Common myeloid progenitor, CD34-positive (primary cell): ENCODE measurements around the gene MBD3.

Experiments used
- CTCF ChIA-PET: fragments of 350-600 bp; sonication (Branson Sonifier 250); formaldehyde crosslinking; loops from one replicate; lab custom pipeline; 2021; ENCODE audit warnings: antibody characterized with exemption; lab: Charles Lee
- POLR2A ChIA-PET: fragments of 350-600 bp; sonication (Branson Sonifier 250); formaldehyde crosslinking; loops from one replicate; lab custom pipeline; 2021; ENCODE audit warnings: antibody characterized with exemption; lab: Charles Lee
- DNase-seq, 3 donors: peaks; one replicate each; pipeline versions ENCODE4 v3.0.0 to v3.0.0-alpha.2; 2013
- H3K27ac ChIP-seq, 2 experiments: 1 replicate in 1 of 2; 2 replicates in 1 of 2; pipeline ENCODE4 v1.7.0; 2013; ENCODE audit warnings: inconsistent platforms in 2 of 2, low read length in 2 of 2, mild to moderate bottlenecking in 2 of 2, low read depth in 1 of 2, moderate library complexity in 1 of 2; ENCODE audit not compliant: severe bottlenecking in 2 of 2, insufficient read depth in 1 of 2, poor library complexity in 1 of 2
- H3K27me3 ChIP-seq, 5 experiments: replicated peaks in 2 of 5; 1 replicate in 3 of 5; 2 replicates in 2 of 5; pipeline versions ENCODE4 v1.6.1 to v1.7.0; 2013; ENCODE audit warnings: low read length in 4 of 5, mild to moderate bottlenecking in 2 of 5, moderate library complexity in 2 of 5, inconsistent platforms in 1 of 5; ENCODE audit not compliant: insufficient read depth in 5 of 5, control insufficient read depth in 4 of 5
- H3K36me3 ChIP-seq, 4 experiments: 1 replicate in 2 of 4; 2 replicates in 2 of 4; pipeline versions ENCODE4 v1.6.1 to v1.7.0; 2013; ENCODE audit warnings: low read length in 3 of 4, control low read depth in 1 of 4, mild to moderate bottlenecking in 1 of 4; ENCODE audit not compliant: control insufficient read depth in 4 of 4, insufficient read depth in 4 of 4
- H3K4me1 ChIP-seq, 4 experiments: 1 replicate in 3 of 4; 2 replicates in 1 of 4; pipeline versions ENCODE4 v1.6.1 to v1.7.1; 2013; ENCODE audit warnings: low read length in 3 of 4, mild to moderate bottlenecking in 3 of 4, control low read depth in 1 of 4, inconsistent platforms in 1 of 4, moderate library complexity in 1 of 4; ENCODE audit not compliant: control insufficient read depth in 4 of 4, insufficient read depth in 4 of 4; ENCODE audit errors: control extremely low read depth in 1 of 4
- H3K4me3 ChIP-seq, 7 experiments: 1 replicate in 4 of 7; 2 replicates in 3 of 7; pipeline versions ENCODE4 v1.5.1 to v1.7.0; 2013; ENCODE audit warnings: mild to moderate bottlenecking in 7 of 7, low read length in 6 of 7, moderate library complexity in 6 of 7, inconsistent platforms in 2 of 7, low read depth in 2 of 7, control low read depth in 1 of 7; ENCODE audit not compliant: insufficient read depth in 4 of 7, control insufficient read depth in 1 of 7; ENCODE audit errors: extremely low read depth in 1 of 7
- H3K9me3 ChIP-seq, 5 experiments: 1 replicate in 4 of 5; 2 replicates in 1 of 5; pipeline versions ENCODE4 v1.6.1 to v1.7.1; 2013; ENCODE audit warnings: low read length in 4 of 5, mild to moderate bottlenecking in 2 of 5, inconsistent platforms in 1 of 5, low read depth in 1 of 5, moderate library complexity in 1 of 5; ENCODE audit not compliant: control insufficient read depth in 4 of 5, insufficient read depth in 2 of 5; ENCODE audit errors: control extremely low read depth in 1 of 5
- WGBS: methylation state at CpG from one replicate; pipeline ENCODE4 v1.1.5; 2013; ENCODE audit not compliant: insufficient coverage; 5-methylcytosine and 5-hydroxymethylcytosine counted together

MBD3 gene

GRCh38 chr19:1556390-1557070 is 36.1 kb downstream of the MBD3 start:
- Histone ChIP-seq H3K4me1 (peaks cover 0 to 8% (median 6%) of the 10 kb centered on the region in 4 experiments), H3K9me3 (no peaks in the 10 kb centered on the region), H3K36me3 (no peaks in the 10 kb centered on the region), H3K27ac (no peak overlapping the region), H3K27me3 (no peaks in the 10 kb centered on the region), H3K4me3 (no peak overlapping the region)
- POLR2A ChIA-PET = no interaction called here
- CTCF ChIA-PET = no interaction called here
- WGBS = 98% methylated on average over 64 of the region's 66 CpGs
- no peak for DNase-seq

GRCh38 chr19:1555487-1556389 is 36.9 kb downstream of the MBD3 start:
- H3K27ac ChIP-seq = no peak overlapping the region
- H3K4me3 ChIP-seq = no peak overlapping the region
- no peaks in the 10 kb centered on the region for H3K36me3 ChIP-seq
- CTCF ChIA-PET = no interaction called here
- DNase-seq = no peak
- POLR2A ChIA-PET = no interaction called here
- no peaks in the 10 kb centered on the region for H3K9me3 ChIP-seq
- 96% methylated on average over 97 of the region's 121 CpGs for WGBS
- peaks cover 0 to 5% (median 3%) of the 10 kb centered on the region in 4 experiments for H3K4me1 ChIP-seq
- no peaks in the 10 kb centered on the region for H3K27me3 ChIP-seq

DNA sequence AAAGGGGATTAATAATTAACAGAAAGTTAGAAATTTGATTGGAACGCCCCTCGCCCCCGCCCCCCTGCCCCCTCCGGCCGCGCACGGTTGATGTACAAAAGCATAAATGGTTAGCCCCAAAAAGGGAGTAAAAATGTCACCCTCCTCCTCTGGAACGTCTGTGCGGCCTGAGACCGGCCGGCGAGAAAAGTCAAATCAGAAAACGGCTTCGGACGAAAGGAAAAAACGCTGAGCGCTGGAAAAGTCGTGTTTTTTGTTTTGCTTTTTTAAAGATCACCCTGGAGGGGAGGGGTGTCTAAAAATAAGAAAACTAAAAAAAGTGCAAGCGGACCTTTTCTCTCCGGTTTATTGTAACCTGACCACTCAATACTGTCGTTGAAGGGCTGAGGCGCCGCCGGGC is 37.7 kb downstream of the MBD3 start:
- CTCF ChIA-PET = no interaction called here
- no peak for DNase-seq

DNA sequence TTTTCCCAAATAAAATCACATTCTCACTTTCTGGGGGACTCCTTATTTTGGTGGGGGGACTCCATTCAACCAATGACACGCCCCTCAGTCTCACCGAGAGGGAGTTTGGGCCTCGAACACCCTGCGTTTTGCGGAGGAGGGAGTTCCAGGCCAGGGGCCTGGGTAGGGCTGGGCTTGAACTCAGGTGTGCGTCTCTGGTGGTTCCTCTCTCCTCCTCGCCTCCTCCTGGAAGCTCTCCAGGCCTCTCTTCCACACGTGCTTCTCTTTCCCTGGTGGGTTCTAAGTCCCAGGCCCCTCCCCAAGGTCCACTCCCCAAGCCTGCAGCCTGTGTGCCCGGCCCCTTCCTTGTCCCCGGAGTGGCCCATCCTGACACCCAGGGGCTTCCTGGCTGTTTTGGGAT is 39.2 kb downstream of the MBD3 start:
- 97% methylated on average over 8 of the region's 10 CpGs for WGBS
- POLR2A ChIA-PET = no interaction called here

More for the DNA sequence above, 37.7 kb downstream of the MBD3 start:
- Histone ChIP-seq H3K36me3 (no peaks in the 10 kb centered on the region), H3K4me3 (no peak overlapping the region), H3K4me1 (no peaks in the 10 kb centered on the region), H3K9me3 (no peaks in the 10 kb centered on the region), H3K27ac (no peak overlapping the region), H3K27me3 (no peaks in the 10 kb centered on the region)
- POLR2A ChIA-PET = no interaction called here
- WGBS = 98% methylated on average over 24 of the region's 24 CpGs

GRCh38 chr19:1551068-1552040 is 41.3 kb downstream of the MBD3 start:
- no peaks in the 10 kb centered on the region for H3K4me1 ChIP-seq
- ChIA-PET POLR2A (interaction anchor here (0.6 kb wide), 1 partner anchor 28 kb away, joined by 4 read pairs; no protein-coding TSS in a partner anchor), CTCF (interaction anchor here (0.9 to 1.8 kb wide), 5 partner anchors 9 to 98 kb away, joined by 3 to 4 read pairs (median 3); no protein-coding TSS in a partner anchor)
- peaks cover 0 to 9% (median 3%) of the 10 kb centered on the region in 5 experiments for H3K27me3 ChIP-seq
- H3K27ac ChIP-seq = no peak overlapping the region
- H3K4me3 ChIP-seq = no peak overlapping the region
- no peaks in the 10 kb centered on the region for H3K9me3 ChIP-seq
- 91% methylated on average over 9 of the region's 17 CpGs for WGBS
- H3K36me3 ChIP-seq = no peaks in the 10 kb centered on the region
- no peak for DNase-seq

More for the DNA sequence above, 39.2 kb downstream of the MBD3 start:
- H3K27ac ChIP-seq = no peak overlapping the region
- H3K4me1 ChIP-seq = no peaks in the 10 kb centered on the region
- no peak for DNase-seq
- CTCF ChIA-PET = no interaction called here
- no peaks in the 10 kb centered on the region for H3K36me3 ChIP-seq
- no peaks in the 10 kb centered on the region for H3K9me3 ChIP-seq
- H3K27me3 ChIP-seq = peaks cover 0 to 6% (median 0%) of the 10 kb centered on the region in 5 experiments
- no peak overlapping the region for H3K4me3 ChIP-seq

DNA sequence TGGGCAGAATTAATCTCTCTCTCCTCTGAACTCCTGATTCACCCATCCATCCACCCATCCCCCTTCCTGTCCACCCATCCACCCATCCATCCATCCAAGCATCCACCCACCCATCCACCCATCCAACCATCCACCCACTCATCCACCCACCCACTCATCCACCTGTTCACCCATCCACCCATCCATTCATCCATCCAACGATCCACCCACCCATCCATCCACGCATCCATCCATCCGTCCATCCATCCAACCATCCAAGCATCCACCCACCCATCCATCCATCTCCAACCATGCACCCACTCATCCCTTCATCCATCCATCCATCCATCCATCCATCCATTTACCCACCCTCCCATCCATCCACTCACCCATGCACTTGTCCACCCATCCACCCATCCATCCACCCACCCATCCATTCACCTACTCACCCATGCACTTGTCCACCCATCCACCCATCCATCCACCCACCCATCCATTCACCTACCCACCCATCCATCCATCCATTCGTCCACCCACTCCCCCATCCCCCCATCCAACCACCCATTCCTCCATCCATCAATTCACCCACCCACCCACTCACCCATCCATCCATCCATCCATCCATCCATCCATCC is 43.2 kb downstream of the MBD3 start:
- peaks cover 0 to 16% (median 3%) of the 10 kb centered on the region in 5 experiments for H3K27me3 ChIP-seq
- POLR2A ChIA-PET = no interaction called here
- DNase-seq = no peak
- CTCF ChIA-PET = interaction anchor here (1.6 kb wide), 1 partner anchor 38 kb away, joined by 3 read pairs; no protein-coding TSS in a partner anchor
- H3K4me1 ChIP-seq = no peaks in the 10 kb centered on the region
- no peaks in the 10 kb centered on the region for H3K9me3 ChIP-seq
- 88% methylated on average over 3 of the region's 4 CpGs for WGBS
- H3K4me3 ChIP-seq = no peak overlapping the region
- no peak overlapping the region for H3K27ac ChIP-seq
- H3K36me3 ChIP-seq = no peaks in the 10 kb centered on the region
